HepG2 (cell line): Measurements from ENCODE around the gene PARP11. TPM values are rescaled to one million over a fixed set of nuclear protein-coding genes. Genes with fewer than 3 reads are reported as not detected.

Source experiments
- ATM ChIP-seq: fragments of 450-650 bp; IDR thresholded peaks from 2 replicates; pipeline ENCODE4 v1.7.1; 2017; ENCODE audit warnings: mild to moderate bottlenecking, borderline replicate concordance
- EHMT2 ChIP-seq: fragments of 200-600 bp; sonication (generic); IDR thresholded peaks from 2 replicates; pipeline ENCODE4 v1.7.0; 2017; ENCODE audit warnings: antibody characterized with exemption, low read depth, low read length, borderline replicate concordance
- ELF1 ChIP-seq: sonication (generic); formaldehyde crosslinking; IDR thresholded peaks from 2 replicates; pipeline ENCODE4 v1.4.0; 2020; ENCODE audit warnings: missing genetic modification reagents
- FOXK2 ChIP-seq: fragments of 450-650 bp; IDR thresholded peaks from 2 replicates; pipeline ENCODE4 v1.6.1; 2016
- GLI4 ChIP-seq: sonication (generic); formaldehyde crosslinking; IDR thresholded peaks from 2 replicates; pipeline ENCODE4 v1.5.1; 2020; ENCODE audit warnings: missing genetic modification reagents, mild to moderate bottlenecking, moderate library complexity, borderline replicate concordance
- GMEB2 ChIP-seq: IDR thresholded peaks from 2 replicates; pipeline ENCODE4 v1.6.1; 2016; ENCODE audit warnings: missing biosample characterization, missing genetic modification reagents, low read depth
- PHF21A ChIP-seq: sonication (generic); formaldehyde crosslinking; IDR thresholded peaks from 2 replicates; pipeline ENCODE4 v1.5.0; 2020; ENCODE audit warnings: mild to moderate bottlenecking, missing genetic modification reagents
- POLR2AphosphoS5 ChIP-seq: IDR thresholded peaks from 2 replicates; pipeline ENCODE4 v1.6.1; 2012; ENCODE audit warnings: low read depth, low read length
- ZKSCAN1 ChIP-seq: fragments of 150-350 bp; IDR thresholded peaks from 2 replicates; pipeline ENCODE4 v1.6.1; 2014; ENCODE audit warnings: low read length
- ZNF160 ChIP-seq: sonication (generic); formaldehyde crosslinking; IDR thresholded peaks from 2 replicates; pipeline ENCODE4 v1.8.0; 2022; ENCODE audit warnings: mild to moderate bottlenecking, inconsistent platforms, missing genetic modification reagents
- ZNF431 ChIP-seq: sonication (generic); formaldehyde crosslinking; IDR thresholded peaks from 2 replicates; pipeline ENCODE4 v1.9.0; 2022; ENCODE audit warnings: missing genetic modification reagents, low read depth, mild to moderate bottlenecking, borderline replicate concordance
- ZNF552 ChIP-seq: sonication (generic); formaldehyde crosslinking; IDR thresholded peaks from 2 replicates; pipeline ENCODE4 v1.9.0; 2022; ENCODE audit warnings: missing genetic modification reagents, mild to moderate bottlenecking, borderline replicate concordance
- polyA plus RNA-seq, 8 experiments: library from polyadenylated mRNA; depleted of rRNA in 3 of 8; stranded (reverse) in 7 of 8; unstranded in 1 of 8; fragments of >200 nt; fragmentation: Illumina TruSeq in 4 of 8; extraction: Trizol in 4 of 8; gene quantifications; 2 replicates each; pipeline versions ENCODE4 v1.2.1 to v1.2.3, GENCODE V29; 2011 to 2016; ENCODE audit warnings: low read depth in 4 of 8, missing spikeins in 1 of 8, mixed read lengths in 1 of 8; ENCODE audit not compliant: insufficient read depth in 1 of 8
- total RNA-seq, 5 experiments: library from RNA; depleted of rRNA; stranded (reverse); fragments of >200 nt; fragmentation: Illumina TruSeq; extraction: Trizol; gene quantifications; 2 replicates each; pipeline ENCODE4 v1.2.3, GENCODE V29; 2016; ENCODE audit warnings: low read depth in 1 of 5
- TF ChIP-seq, protein P1 (sequence below): sonication (generic); formaldehyde crosslinking; IDR thresholded peaks from 2 replicates; pipeline ENCODE4 v1.5.0; 2020; ENCODE audit warnings: mild to moderate bottlenecking, missing genetic modification reagents
- TF ChIP-seq, protein P2 (sequence below): sonication (generic); formaldehyde crosslinking; IDR thresholded peaks from 2 replicates; pipeline ENCODE4 v1.4.0; 2020; ENCODE audit warnings: missing genetic modification reagents
- TF ChIP-seq, protein P3 (sequence below): sonication (generic); formaldehyde crosslinking; IDR thresholded peaks from 2 replicates; pipeline ENCODE4 v1.9.0; 2022; ENCODE audit warnings: missing genetic modification reagents, mild to moderate bottlenecking, borderline replicate concordance
- TF ChIP-seq, protein P4 (sequence below): sonication (generic); formaldehyde crosslinking; IDR thresholded peaks from 2 replicates; pipeline ENCODE4 v1.8.1; 2023; ENCODE audit warnings: mild to moderate bottlenecking, missing genetic modification reagents

The PARP11 gene
- total and polyA plus RNA-seq, 2 of the 13 experiments (the other 11 are each of a cell fraction or from before 2014, with no cell fraction given), result 4.0 to 7.6 TPM

- TF ChIP-seq, protein P1, sequence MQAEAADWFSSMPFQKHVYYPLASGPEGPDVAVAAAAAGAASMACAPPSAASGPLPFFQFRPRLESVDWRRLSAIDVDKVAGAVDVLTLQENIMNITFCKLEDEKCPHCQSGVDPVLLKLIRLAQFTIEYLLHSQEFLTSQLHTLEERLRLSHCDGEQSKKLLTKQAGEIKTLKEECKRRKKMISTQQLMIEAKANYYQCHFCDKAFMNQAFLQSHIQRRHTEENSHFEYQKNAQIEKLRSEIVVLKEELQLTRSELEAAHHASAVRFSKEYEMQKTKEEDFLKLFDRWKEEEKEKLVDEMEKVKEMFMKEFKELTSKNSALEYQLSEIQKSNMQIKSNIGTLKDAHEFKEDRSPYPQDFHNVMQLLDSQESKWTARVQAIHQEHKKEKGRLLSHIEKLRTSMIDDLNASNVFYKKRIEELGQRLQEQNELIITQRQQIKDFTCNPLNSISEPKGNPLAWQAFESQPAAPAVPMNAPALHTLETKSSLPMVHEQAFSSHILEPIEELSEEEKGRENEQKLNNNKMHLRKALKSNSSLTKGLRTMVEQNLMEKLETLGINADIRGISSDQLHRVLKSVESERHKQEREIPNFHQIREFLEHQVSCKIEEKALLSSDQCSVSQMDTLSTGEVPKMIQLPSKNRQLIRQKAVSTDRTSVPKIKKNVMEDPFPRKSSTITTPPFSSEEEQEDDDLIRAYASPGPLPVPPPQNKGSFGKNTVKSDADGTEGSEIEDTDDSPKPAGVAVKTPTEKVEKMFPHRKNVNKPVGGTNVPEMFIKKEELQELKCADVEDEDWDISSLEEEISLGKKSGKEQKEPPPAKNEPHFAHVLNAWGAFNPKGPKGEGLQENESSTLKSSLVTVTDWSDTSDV (CRISPR knock-in tag), result 0 out of 2 replicates have a peak, but pooled peaks have one; percentile 35
- TF ChIP-seq, protein P2, sequence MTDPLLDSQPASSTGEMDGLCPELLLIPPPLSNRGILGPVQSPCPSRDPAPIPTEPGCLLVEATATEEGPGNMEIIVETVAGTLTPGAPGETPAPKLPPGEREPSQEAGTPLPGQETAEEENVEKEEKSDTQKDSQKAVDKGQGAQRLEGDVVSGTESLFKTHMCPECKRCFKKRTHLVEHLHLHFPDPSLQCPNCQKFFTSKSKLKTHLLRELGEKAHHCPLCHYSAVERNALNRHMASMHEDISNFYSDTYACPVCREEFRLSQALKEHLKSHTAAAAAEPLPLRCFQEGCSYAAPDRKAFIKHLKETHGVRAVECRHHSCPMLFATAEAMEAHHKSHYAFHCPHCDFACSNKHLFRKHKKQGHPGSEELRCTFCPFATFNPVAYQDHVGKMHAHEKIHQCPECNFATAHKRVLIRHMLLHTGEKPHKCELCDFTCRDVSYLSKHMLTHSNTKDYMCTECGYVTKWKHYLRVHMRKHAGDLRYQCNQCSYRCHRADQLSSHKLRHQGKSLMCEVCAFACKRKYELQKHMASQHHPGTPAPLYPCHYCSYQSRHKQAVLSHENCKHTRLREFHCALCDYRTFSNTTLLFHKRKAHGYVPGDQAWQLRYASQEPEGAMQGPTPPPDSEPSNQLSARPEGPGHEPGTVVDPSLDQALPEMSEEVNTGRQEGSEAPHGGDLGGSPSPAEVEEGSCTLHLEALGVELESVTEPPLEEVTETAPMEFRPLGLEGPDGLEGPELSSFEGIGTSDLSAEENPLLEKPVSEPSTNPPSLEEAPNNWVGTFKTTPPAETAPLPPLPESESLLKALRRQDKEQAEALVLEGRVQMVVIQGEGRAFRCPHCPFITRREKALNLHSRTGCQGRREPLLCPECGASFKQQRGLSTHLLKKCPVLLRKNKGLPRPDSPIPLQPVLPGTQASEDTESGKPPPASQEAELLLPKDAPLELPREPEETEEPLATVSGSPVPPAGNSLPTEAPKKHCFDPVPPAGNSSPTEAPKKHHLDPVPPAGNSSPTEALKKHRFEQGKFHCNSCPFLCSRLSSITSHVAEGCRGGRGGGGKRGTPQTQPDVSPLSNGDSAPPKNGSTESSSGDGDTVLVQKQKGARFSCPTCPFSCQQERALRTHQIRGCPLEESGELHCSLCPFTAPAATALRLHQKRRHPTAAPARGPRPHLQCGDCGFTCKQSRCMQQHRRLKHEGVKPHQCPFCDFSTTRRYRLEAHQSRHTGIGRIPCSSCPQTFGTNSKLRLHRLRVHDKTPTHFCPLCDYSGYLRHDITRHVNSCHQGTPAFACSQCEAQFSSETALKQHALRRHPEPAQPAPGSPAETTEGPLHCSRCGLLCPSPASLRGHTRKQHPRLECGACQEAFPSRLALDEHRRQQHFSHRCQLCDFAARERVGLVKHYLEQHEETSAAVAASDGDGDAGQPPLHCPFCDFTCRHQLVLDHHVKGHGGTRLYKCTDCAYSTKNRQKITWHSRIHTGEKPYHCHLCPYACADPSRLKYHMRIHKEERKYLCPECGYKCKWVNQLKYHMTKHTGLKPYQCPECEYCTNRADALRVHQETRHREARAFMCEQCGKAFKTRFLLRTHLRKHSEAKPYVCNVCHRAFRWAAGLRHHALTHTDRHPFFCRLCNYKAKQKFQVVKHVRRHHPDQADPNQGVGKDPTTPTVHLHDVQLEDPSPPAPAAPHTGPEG, result 0 out of 2 replicates have a peak, but pooled peaks have one; percentile 23
- no peak for TF ChIP-seq ATM
- TF ChIP-seq POLR2AphosphoS5, result peak; percentile 78
- TF ChIP-seq ZKSCAN1, result no peak
- peak; percentile 69 for TF ChIP-seq ELF1 (CRISPR knock-in tag)
- TF ChIP-seq EHMT2, result peak; percentile 49; the same call in 1 of the 2 replicates
- TF ChIP-seq ZNF552 (CRISPR knock-in tag), result no peak
- TF ChIP-seq, protein P3, sequence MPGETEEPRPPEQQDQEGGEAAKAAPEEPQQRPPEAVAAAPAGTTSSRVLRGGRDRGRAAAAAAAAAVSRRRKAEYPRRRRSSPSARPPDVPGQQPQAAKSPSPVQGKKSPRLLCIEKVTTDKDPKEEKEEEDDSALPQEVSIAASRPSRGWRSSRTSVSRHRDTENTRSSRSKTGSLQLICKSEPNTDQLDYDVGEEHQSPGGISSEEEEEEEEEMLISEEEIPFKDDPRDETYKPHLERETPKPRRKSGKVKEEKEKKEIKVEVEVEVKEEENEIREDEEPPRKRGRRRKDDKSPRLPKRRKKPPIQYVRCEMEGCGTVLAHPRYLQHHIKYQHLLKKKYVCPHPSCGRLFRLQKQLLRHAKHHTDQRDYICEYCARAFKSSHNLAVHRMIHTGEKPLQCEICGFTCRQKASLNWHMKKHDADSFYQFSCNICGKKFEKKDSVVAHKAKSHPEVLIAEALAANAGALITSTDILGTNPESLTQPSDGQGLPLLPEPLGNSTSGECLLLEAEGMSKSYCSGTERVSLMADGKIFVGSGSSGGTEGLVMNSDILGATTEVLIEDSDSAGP, result peak; percentile 56
- peak; percentile 67; the same call in 1 of the 2 replicates for TF ChIP-seq GMEB2
- no peak for TF ChIP-seq FOXK2
- TF ChIP-seq ZNF431 (CRISPR knock-in tag), result no peak
- TF ChIP-seq GLI4 (CRISPR knock-in tag), result no peak; the same call in 1 of the 2 replicates
- TF ChIP-seq PHF21A, result no peak
- TF ChIP-seq, protein P4, sequence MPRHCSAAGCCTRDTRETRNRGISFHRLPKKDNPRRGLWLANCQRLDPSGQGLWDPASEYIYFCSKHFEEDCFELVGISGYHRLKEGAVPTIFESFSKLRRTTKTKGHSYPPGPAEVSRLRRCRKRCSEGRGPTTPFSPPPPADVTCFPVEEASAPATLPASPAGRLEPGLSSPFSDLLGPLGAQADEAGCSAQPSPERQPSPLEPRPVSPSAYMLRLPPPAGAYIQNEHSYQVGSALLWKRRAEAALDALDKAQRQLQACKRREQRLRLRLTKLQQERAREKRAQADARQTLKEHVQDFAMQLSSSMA (CRISPR knock-in tag), result peak; percentile 53; the same call in 1 of the 2 replicates
- TF ChIP-seq ZNF160, result no peak
These were observed at the start of gene PARP11 (continued) for GRCh38 chr12:3872800-3873636.
